CD8-positive, alpha-beta memory T cell (primary cell): ENCODE results near the gene TFAP2A. TPM values are rescaled to one million over a fixed set of nuclear protein-coding genes. Genes with fewer than 3 reads are reported as not detected.
A peak's percentile ranks its signal among the peaks of the same experiment; 100 is the strongest.

Experiments
- CTCF ChIA-PET: fragments of 350-600 bp; sonication (Branson Sonifier 250); formaldehyde crosslinking; loops from one replicate; lab custom pipeline; 2021; ENCODE audit warnings: antibody characterized with exemption; lab: Charles Lee
- POLR2A ChIA-PET: fragments of 350-600 bp; sonication (Branson Sonifier 250); formaldehyde crosslinking; loops from one replicate; lab custom pipeline; 2021; ENCODE audit warnings: antibody characterized with exemption; lab: Charles Lee
- DNase-seq, 5 donors: peaks; one replicate each; pipeline versions ENCODE4 v3.0.0 to v3.0.0-alpha.2; 2020 to 2022; ENCODE audit warnings: mixed read lengths in 1 of 5
- H3K27ac ChIP-seq: one replicate; pipeline ENCODE4 v1.7.0; 2013; ENCODE audit warnings: low read depth, mild to moderate bottlenecking, low read length, moderate library complexity
- H3K27me3 ChIP-seq: 2 replicates; pipeline ENCODE4 v1.7.0; 2013; ENCODE audit warnings: low read length, mild to moderate bottlenecking; ENCODE audit not compliant: insufficient read depth, poor library complexity, severe bottlenecking
- H3K36me3 ChIP-seq: 2 replicates; pipeline ENCODE4 v1.7.0; 2013; ENCODE audit warnings: mild to moderate bottlenecking, low read length, moderate library complexity; ENCODE audit not compliant: insufficient read depth
- H3K4me1 ChIP-seq: 2 replicates; pipeline ENCODE4 v1.7.0; 2013; ENCODE audit warnings: mild to moderate bottlenecking, low read length, moderate library complexity; ENCODE audit not compliant: insufficient read depth
- H3K4me3 ChIP-seq: 2 replicates; pipeline ENCODE4 v1.7.0; 2013; ENCODE audit warnings: mild to moderate bottlenecking, low read length
- H3K9me3 ChIP-seq: 2 replicates; pipeline ENCODE4 v1.7.0; 2013; ENCODE audit warnings: mild to moderate bottlenecking, low read length
- H3K27ac Mint-ChIP-seq, 8 donors: one replicate each; pipeline ENCODE4 v1.8.0; 2020 to 2021; ENCODE audit warnings: mixed read lengths in 8 of 8, mild to moderate bottlenecking in 6 of 8, inconsistent platforms in 3 of 8, moderate library complexity in 3 of 8
- H3K27me3 Mint-ChIP-seq, 2 donors: one replicate each; pipeline ENCODE4 v1.8.0; 2020 to 2021; ENCODE audit warnings: mixed read lengths in 2 of 2, mild to moderate bottlenecking in 1 of 2, moderate library complexity in 1 of 2
- H3K36me3 Mint-ChIP-seq, 3 donors: one replicate each; pipeline ENCODE4 v1.8.0; 2020 to 2021; ENCODE audit warnings: mixed read lengths in 3 of 3, inconsistent platforms in 1 of 3, mild to moderate bottlenecking in 1 of 3
- H3K4me1 Mint-ChIP-seq, 3 donors: one replicate each; pipeline ENCODE4 v1.8.0; 2020 to 2021; ENCODE audit warnings: mixed read lengths in 3 of 3, inconsistent platforms in 1 of 3, mild to moderate bottlenecking in 1 of 3
- H3K4me3 Mint-ChIP-seq, 7 donors: one replicate each; pipeline ENCODE4 v1.8.0; 2020 to 2021; ENCODE audit warnings: mixed read lengths in 7 of 7, mild to moderate bottlenecking in 6 of 7, moderate library complexity in 4 of 7, inconsistent platforms in 2 of 7
- H3K9me3 Mint-ChIP-seq, 5 donors: one replicate each; pipeline ENCODE4 v1.8.0; 2020 to 2022; ENCODE audit warnings: mixed read lengths in 5 of 5, mild to moderate bottlenecking in 3 of 5, moderate library complexity in 2 of 5, inconsistent platforms in 1 of 5
- polyA plus RNA-seq: library from polyadenylated mRNA; unstranded; fragments of 300-500 nt; fragmentation: Illumina TruSeq; gene quantifications from one replicate; pipeline ENCODE4 v1.2.3, GENCODE V29; 2021
- total RNA-seq, 2 experiments: library from RNA; stranded (reverse); gene quantifications; one replicate each; pipeline ENCODE4 v1.2.3, GENCODE V29; 2021

Gene TFAP2A
- total and polyA plus RNA-seq, 3 experiments from 2014 or later, result not detected

- Mint-ChIP-seq H3K36me3 (peaks cover 0 to 11% (median 0%) of the 10 kb centered on the region in 3 donors), H3K27me3 (peaks cover 77 to 92% of the 10 kb centered on the region in 2 donors), H3K9me3 (peaks cover 5 to 56% (median 32%) of the 10 kb centered on the region in 5 donors), H3K27ac (no peak overlapping the region), H3K4me1 (no peaks in the 10 kb centered on the region), H3K4me3 (no peak overlapping the region)
- Histone ChIP-seq H3K27ac (no peak overlapping the region), H3K36me3 (no peaks in the 10 kb centered on the region), H3K9me3 (no peaks in the 10 kb centered on the region), H3K27me3 (peaks cover 46% of the 10 kb centered on the region), H3K4me3 (no peak overlapping the region), H3K4me1 (no peaks in the 10 kb centered on the region)
- POLR2A ChIA-PET, result no interaction called here
- no peak for DNase-seq
- CTCF ChIA-PET, result no interaction called here
These were observed 18.1 kb downstream of the TFAP2A start for GRCh38 chr6:10396785-10397184.

GRCh38 chr6:10395704-10396546 lies 18.9 kb downstream of the TFAP2A start:
- H3K27me3 ChIP-seq, result peaks cover 55% of the 10 kb centered on the region
- no peaks in the 10 kb centered on the region for H3K9me3 ChIP-seq
- no peaks in the 10 kb centered on the region for H3K4me1 ChIP-seq
- no peak for DNase-seq
- ChIA-PET POLR2A (no interaction called here), CTCF (no interaction called here)
- no peak overlapping the region for H3K27ac ChIP-seq
- H3K36me3 ChIP-seq, result no peaks in the 10 kb centered on the region
- no peak overlapping the region for H3K4me3 Mint-ChIP-seq
- no peaks in the 10 kb centered on the region for H3K4me1 Mint-ChIP-seq
- no peak overlapping the region for H3K4me3 ChIP-seq
- peaks cover 76 to 97% of the 10 kb centered on the region in 2 donors for H3K27me3 Mint-ChIP-seq
- peaks cover 0 to 11% (median 0%) of the 10 kb centered on the region in 3 donors for H3K36me3 Mint-ChIP-seq
- H3K27ac Mint-ChIP-seq, result no peak overlapping the region
- peaks cover 5 to 55% (median 30%) of the 10 kb centered on the region in 5 donors for H3K9me3 Mint-ChIP-seq

GRCh38 chr6:10395171-10395703 lies 19.6 kb downstream of the TFAP2A start:
- H3K27ac Mint-ChIP-seq, result no peak overlapping the region
- Histone ChIP-seq H3K4me3 (no peak overlapping the region), H3K27me3 (peaks cover 58% of the 10 kb centered on the region), H3K9me3 (no peaks in the 10 kb centered on the region), H3K27ac (no peak overlapping the region), H3K36me3 (no peaks in the 10 kb centered on the region), H3K4me1 (no peaks in the 10 kb centered on the region)
- H3K4me1 Mint-ChIP-seq, result no peaks in the 10 kb centered on the region
- peaks cover 5 to 53% (median 32%) of the 10 kb centered on the region in 5 donors for H3K9me3 Mint-ChIP-seq
- peaks cover 0 to 11% (median 1%) of the 10 kb centered on the region in 3 donors for H3K36me3 Mint-ChIP-seq
- ChIA-PET POLR2A (no interaction called here), CTCF (no interaction called here)
- no peak for DNase-seq
- H3K27me3 Mint-ChIP-seq, result peaks cover 78 to 99% of the 10 kb centered on the region in 2 donors
- no peak overlapping the region for H3K4me3 Mint-ChIP-seq

- POLR2A ChIA-PET, result no interaction called here
These were observed 21.2 kb downstream of the TFAP2A start for GRCh38 chr6:10393544-10394225.

DNA sequence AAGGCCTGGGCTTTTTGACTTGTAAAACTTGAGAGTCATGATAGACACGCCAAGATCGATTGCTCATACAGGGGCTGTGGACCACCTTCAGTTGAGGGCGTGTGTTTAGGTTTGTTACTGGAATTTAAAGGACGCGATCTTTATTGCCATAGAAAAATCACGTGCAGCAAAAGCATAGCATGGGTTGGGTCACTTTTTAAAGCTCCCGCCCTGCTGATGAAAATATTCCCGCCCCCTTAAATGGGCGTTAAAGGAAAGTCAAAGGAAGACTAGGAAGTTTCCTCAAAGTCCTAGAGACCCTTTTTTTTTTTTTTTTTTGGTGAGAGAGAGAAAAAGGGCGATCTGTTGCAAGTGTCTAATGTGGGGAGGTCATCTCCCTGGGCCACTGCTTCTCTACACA lies 23.1 kb downstream of the TFAP2A start:
- Histone ChIP-seq H3K4me3 (no peak overlapping the region), H3K27ac (no peak overlapping the region), H3K9me3 (no peaks in the 10 kb centered on the region), H3K36me3 (no peaks in the 10 kb centered on the region), H3K4me1 (no peaks in the 10 kb centered on the region), H3K27me3 (peaks cover 72% of the 10 kb centered on the region)
- Mint-ChIP-seq H3K27ac (no peak overlapping the region), H3K4me3 (no peak overlapping the region), H3K27me3 (peaks cover 87 to 99% of the 10 kb centered on the region in 2 donors), H3K36me3 (peaks cover 0 to 4% (median 3%) of the 10 kb centered on the region in 3 donors), H3K9me3 (peaks cover 14 to 54% (median 32%) of the 10 kb centered on the region in 5 donors), H3K4me1 (no peaks in the 10 kb centered on the region)
- POLR2A ChIA-PET, result no interaction called here
- CTCF ChIA-PET, result no interaction called here
- no peak for DNase-seq

More at GRCh38 chr6:10393544-10394225, 21.2 kb downstream of the TFAP2A start:
- H3K4me1 ChIP-seq, result no peaks in the 10 kb centered on the region
- H3K27me3 Mint-ChIP-seq, result peaks cover 79 to 99% of the 10 kb centered on the region in 2 donors
- CTCF ChIA-PET, result no interaction called here
- no peaks in the 10 kb centered on the region for H3K36me3 ChIP-seq
- no peak overlapping the region for H3K4me3 Mint-ChIP-seq
- no peak for DNase-seq
- H3K9me3 ChIP-seq, result no peaks in the 10 kb centered on the region
- no peak overlapping the region for H3K27ac ChIP-seq
- H3K27me3 ChIP-seq, result peaks cover 66% of the 10 kb centered on the region
- no peak overlapping the region for H3K4me3 ChIP-seq
- no peaks in the 10 kb centered on the region for H3K4me1 Mint-ChIP-seq
- H3K36me3 Mint-ChIP-seq, result peaks cover 0 to 8% (median 1%) of the 10 kb centered on the region in 3 donors
- H3K27ac Mint-ChIP-seq, result no peak overlapping the region
- H3K9me3 Mint-ChIP-seq, result peaks cover 14 to 51% (median 31%) of the 10 kb centered on the region in 5 donors

- no peaks in the 10 kb centered on the region for H3K36me3 ChIP-seq
- Mint-ChIP-seq H3K4me3 (no peak overlapping the region), H3K27me3 (peaks cover 90 to 100% of the 10 kb centered on the region in 2 donors), H3K27ac (no peak overlapping the region), H3K4me1 (no peaks in the 10 kb centered on the region), H3K9me3 (peaks cover 14 to 59% (median 37%) of the 10 kb centered on the region in 5 donors), H3K36me3 (peaks cover 0 to 5% (median 4%) of the 10 kb centered on the region in 3 donors)
- no peak overlapping the region for H3K27ac ChIP-seq
- H3K4me1 ChIP-seq, result no peaks in the 10 kb centered on the region
- no peak for DNase-seq
- H3K4me3 ChIP-seq, result no peak overlapping the region
- H3K9me3 ChIP-seq, result no peaks in the 10 kb centered on the region
- POLR2A ChIA-PET, result no interaction called here
- peaks cover 77% of the 10 kb centered on the region for H3K27me3 ChIP-seq
- CTCF ChIA-PET, result no interaction called here
These were observed 23.6 kb downstream of the TFAP2A start for GRCh38 chr6:10391299-10391630.

DNA sequence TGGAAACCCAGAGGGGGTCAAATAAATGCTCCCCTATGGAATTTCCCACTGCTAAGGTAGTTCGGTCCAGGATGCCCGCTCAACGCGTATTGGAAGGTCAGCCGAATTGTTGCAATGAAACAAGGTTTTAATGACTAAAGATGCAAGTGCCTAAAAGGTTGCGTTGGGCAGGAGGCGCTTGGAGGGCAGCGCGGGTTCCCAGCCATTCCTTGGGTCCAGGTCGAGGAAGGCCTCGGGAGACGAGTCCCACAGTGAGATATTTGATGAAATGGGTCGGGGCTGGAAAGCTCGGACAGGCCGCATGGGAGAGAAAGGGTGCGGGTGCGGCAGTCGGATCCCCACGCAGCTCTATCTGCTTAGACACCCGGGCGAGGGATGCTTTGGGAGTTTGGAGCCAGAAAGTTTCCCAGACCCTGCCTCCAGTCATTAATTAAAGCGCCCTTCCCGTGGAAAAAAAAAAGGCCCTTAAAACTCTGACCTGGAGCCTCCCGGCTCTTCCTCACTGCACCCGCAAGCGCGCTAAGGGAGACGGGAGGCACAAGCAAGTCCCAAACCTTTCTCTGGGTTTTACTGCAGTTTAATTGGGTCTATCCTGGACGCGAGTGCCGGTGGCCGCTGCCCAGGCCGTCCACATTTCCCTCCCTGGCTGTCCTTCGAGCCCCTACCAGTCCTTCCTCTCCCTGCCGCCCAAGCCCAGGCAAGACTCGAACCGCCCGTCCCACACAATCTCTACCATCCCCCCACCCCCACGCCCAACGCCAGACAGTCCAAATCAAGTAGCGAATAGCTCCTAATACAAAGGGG lies 24.2 kb downstream of the TFAP2A start:
- H3K4me3 Mint-ChIP-seq, result no peak overlapping the region
- peaks cover 89 to 100% of the 10 kb centered on the region in 2 donors for H3K27me3 Mint-ChIP-seq
- no peaks in the 10 kb centered on the region for H3K36me3 ChIP-seq
- ChIA-PET POLR2A (no interaction called here), CTCF (no interaction called here)
- peaks cover 14 to 58% (median 40%) of the 10 kb centered on the region in 5 donors for H3K9me3 Mint-ChIP-seq
- peaks cover 76% of the 10 kb centered on the region for H3K27me3 ChIP-seq
- no peaks in the 10 kb centered on the region for H3K4me1 ChIP-seq
- H3K4me3 ChIP-seq, result no peak overlapping the region
- H3K27ac Mint-ChIP-seq, result peak overlapping the region in 1 of 8 donors; percentile 46
- H3K27ac ChIP-seq, result no peak overlapping the region
- H3K9me3 ChIP-seq, result no peaks in the 10 kb centered on the region
- peaks cover 0 to 5% (median 4%) of the 10 kb centered on the region in 3 donors for H3K36me3 Mint-ChIP-seq
- no peaks in the 10 kb centered on the region for H3K4me1 Mint-ChIP-seq
- no peak for DNase-seq
